HCT116 (cell line): Measurements from ENCODE around the gene TMEM117. TPM values are rescaled to one million over a fixed set of nuclear protein-coding genes. Genes with fewer than 3 reads are reported as not detected.

Experiments used
- ATAC-seq: fragments of 200-7000 bp; cut with Tn5 transposase; 2 replicates; pipeline ENCODE4 v1.9.1; 2020; ENCODE audit warnings: mild to moderate bottlenecking, moderate library complexity
- BruUV-seq: library from RNA; stranded (reverse); fragments of 400-500 nt; replicated peaks from 2 replicates; lab custom pipeline; 2021; lab: Mats Ljungman, UMichigan
- CTCF ChIA-PET: fragments of 300-600 bp; sonication (Branson Sonifier 250); formaldehyde crosslinking; loops from one replicate; lab custom pipeline; 2021; ENCODE audit warnings: antibody characterized with exemption; lab: Charles Lee
- POLR2A ChIA-PET: fragments of 300-600, 350-600 bp; sonication (Branson Sonifier 250); formaldehyde crosslinking; loops from one replicate; lab custom pipeline; 2021; ENCODE audit warnings: antibody characterized with exemption; lab: Charles Lee
- RAD21 ChIA-PET, 2 experiments: fragments of 300-600 bp; sonication (Branson Sonifier 250); formaldehyde crosslinking; loops; one replicate each; lab custom pipeline; 2023; ENCODE audit warnings: low total read pairs in 2 of 2; ENCODE audit not compliant: uncharacterized antibody in 2 of 2, unreplicated experiment in 2 of 2, low non-redundant PET in 1 of 2; lab: Charles Lee
- DNase-seq: peaks from one replicate; pipeline ENCODE4 v3.0.0-alpha.2; 2010; ENCODE audit warnings: low read depth, low spot score
- H2AFZ ChIP-seq: fragments of 200-600 bp; shearing (Covaris generic), sonication (generic); 2 replicates; pipeline ENCODE4 v1.6.1; 2017; ENCODE audit warnings: low read depth, mixed run types, mixed read lengths, antibody characterized with exemption, low read length; ENCODE audit not compliant: poor library complexity, severe bottlenecking
- H3K27ac ChIP-seq: 2 replicates; pipeline ENCODE4 v1.5.1; 2012; ENCODE audit warnings: low read depth, low read length
- H3K27me3 ChIP-seq: fragments of 200-600 bp; sonication (generic); 2 replicates; pipeline ENCODE4 v1.6.1; 2016; ENCODE audit warnings: mixed run types, low read length, mixed read lengths; ENCODE audit not compliant: insufficient read depth
- H3K36me3 ChIP-seq, 2 experiments: fragments of 200-500 bp in 1 of 2; fragments of 200-600 bp in 1 of 2; sonication (Bioruptor generic) in 1 of 2; sonication (generic) in 1 of 2; 2 replicates each; pipeline versions ENCODE4 v1.5.1 to v1.6.1; 2014 to 2016; ENCODE audit warnings: low read length in 2 of 2, inconsistent platforms in 1 of 2, mixed read lengths in 1 of 2, mixed run types in 1 of 2; ENCODE audit not compliant: insufficient read depth in 2 of 2, control insufficient read depth in 1 of 2
- H3K4me1 ChIP-seq, 2 experiments: fragments of 200-600 bp in 1 of 2; sonication (generic) in 1 of 2; 2 replicates each; pipeline versions ENCODE4 v1.5.1 to v1.6.1; 2012 to 2017; ENCODE audit warnings: low read length in 2 of 2, inconsistent platforms in 1 of 2, mild to moderate bottlenecking in 1 of 2, mixed read lengths in 1 of 2, mixed run types in 1 of 2, moderate library complexity in 1 of 2; ENCODE audit not compliant: insufficient read depth in 2 of 2, control insufficient read depth in 1 of 2
- H3K4me2 ChIP-seq: fragments of 200-600 bp; sonication (generic); 2 replicates; pipeline ENCODE4 v1.6.1; 2017; ENCODE audit warnings: mixed run types, low read length, mixed read lengths
- H3K4me3 ChIP-seq, 2 experiments: fragments of 200-600 bp in 1 of 2; sonication (generic) in 1 of 2; replicated peaks in 1 of 2; 2 replicates each; pipeline ENCODE4 v1.5.1; 2011 to 2016; ENCODE audit warnings: low read length in 2 of 2, control low read depth in 1 of 2, low read depth in 1 of 2, mild to moderate bottlenecking in 1 of 2, mixed read lengths in 1 of 2, mixed run types in 1 of 2
- H3K79me2 ChIP-seq: fragments of 200-600 bp; sonication (generic); 2 replicates; pipeline ENCODE4 v1.6.1; 2017; ENCODE audit warnings: mild to moderate bottlenecking, mixed run types, low read length, moderate library complexity, mixed read lengths; ENCODE audit not compliant: insufficient read depth
- H3K9ac ChIP-seq: fragments of 200-600 bp; sonication (generic); 2 replicates; pipeline ENCODE4 v1.6.1; 2016; ENCODE audit warnings: low read length, mixed read lengths
- H3K9me2 ChIP-seq: fragments of 200-600 bp; sonication (generic), shearing (Covaris generic); 2 replicates; pipeline ENCODE4 v1.6.1; 2017; ENCODE audit warnings: mixed run types, mild to moderate bottlenecking, moderate library complexity; ENCODE audit not compliant: insufficient read depth
- H3K9me3 ChIP-seq, 2 experiments: fragments of 200-500 bp in 1 of 2; fragments of 200-600 bp in 1 of 2; sonication (Bioruptor generic) in 1 of 2; sonication (generic) in 1 of 2; 2 replicates each; pipeline ENCODE4 v1.6.1; 2014 to 2017; ENCODE audit warnings: low read length in 2 of 2, mixed read lengths in 2 of 2, inconsistent platforms in 1 of 2, low read depth in 1 of 2, mild to moderate bottlenecking in 1 of 2, mixed run types in 1 of 2, moderate library complexity in 1 of 2; ENCODE audit not compliant: control insufficient read depth in 1 of 2, insufficient read depth in 1 of 2
- H4K20me1 ChIP-seq: fragments of 200-600 bp; sonication (generic), shearing (Covaris generic); 2 replicates; pipeline ENCODE4 v1.6.1; 2017; ENCODE audit warnings: mixed run types, mild to moderate bottlenecking, moderate library complexity; ENCODE audit not compliant: insufficient read depth
- CBX3 ChIP-seq: IDR thresholded peaks from 2 replicates; pipeline ENCODE4 v1.6.1; 2012; ENCODE audit warnings: low read depth
- CEBPB ChIP-seq: IDR thresholded peaks from 2 replicates; pipeline ENCODE4 v1.6.1; 2012; ENCODE audit warnings: low read depth
- ELF1 ChIP-seq: IDR thresholded peaks from 2 replicates; pipeline ENCODE4 v1.6.1; 2012; ENCODE audit warnings: low read depth, borderline replicate concordance
- EZH2 ChIP-seq: fragments of 200-600 bp; sonication (generic); IDR thresholded peaks from 2 replicates; pipeline ENCODE4 v1.6.1; 2017; ENCODE audit warnings: antibody characterized with exemption, mixed run types
- FOSL1 ChIP-seq: IDR thresholded peaks from 2 replicates; pipeline ENCODE4 v1.6.1; 2012; ENCODE audit warnings: low read depth
- JUND ChIP-seq: IDR thresholded peaks from 2 replicates; pipeline ENCODE4 v1.6.1; 2012
- MAX ChIP-seq: IDR thresholded peaks from 2 replicates; pipeline ENCODE4 v1.6.1; 2012
- POLR2A ChIP-seq: IDR thresholded peaks from 2 replicates; pipeline ENCODE4 v1.7.0; 2011; ENCODE audit warnings: borderline replicate concordance; ENCODE audit not compliant: insufficient read depth, insufficient read length; ENCODE audit errors: extremely low read depth
- POLR2AphosphoS5 ChIP-seq: IDR thresholded peaks from 2 replicates; pipeline ENCODE4 v1.6.1; 2011; ENCODE audit warnings: mild to moderate bottlenecking, low read depth, low read length, moderate library complexity
- SIN3A ChIP-seq: IDR thresholded peaks from 2 replicates; pipeline ENCODE4 v1.6.1; 2012; ENCODE audit warnings: low read depth
- SP1 ChIP-seq: IDR thresholded peaks from 2 replicates; pipeline ENCODE4 v1.6.1; 2012; ENCODE audit warnings: low read depth
- SRF ChIP-seq: IDR thresholded peaks from 2 replicates; pipeline ENCODE4 v1.6.1; 2012; ENCODE audit warnings: low read depth
- TCF7L2 ChIP-seq: IDR thresholded peaks from 2 replicates; pipeline ENCODE4 v1.7.0; 2011; ENCODE audit warnings: borderline replicate concordance, inconsistent platforms; ENCODE audit not compliant: insufficient read depth, insufficient read length; ENCODE audit errors: extremely low read depth
- ZBTB33 ChIP-seq: IDR thresholded peaks from 2 replicates; pipeline ENCODE4 v1.6.1; 2011; ENCODE audit warnings: mild to moderate bottlenecking, low read length, moderate library complexity; ENCODE audit not compliant: insufficient replicate concordance; ENCODE audit errors: extremely low read depth
- ZNF274 ChIP-seq: fragments of 200-500 bp; sonication (Bioruptor generic); IDR thresholded peaks from 2 replicates; pipeline ENCODE4 v1.6.1; 2014; ENCODE audit warnings: mild to moderate bottlenecking, low read depth, low read length, inconsistent platforms
- intact Hi-C: fragments of 100-400 bp; cut with micrococcal nuclease; formaldehyde crosslinking; loops from 2 replicates; pipeline ENCODE4 v1.10.0; 2022
- total RNA-seq: library from RNA; stranded (reverse); gene quantifications from one replicate; pipeline ENCODE4 v1.2.1, GENCODE V29; 2021; ENCODE audit not compliant: unreplicated experiment

The TMEM117 gene
- total RNA-seq, 1 experiment from 2014 or later = 3.6 TPM

GRCh38 chr12:43816168-43816567 is 19.7 kb upstream of the TMEM117 start:
- H2AFZ ChIP-seq = no peak overlapping the region
- no peaks in the 10 kb centered on the region for H3K9me2 ChIP-seq
- H3K27me3 ChIP-seq = no peaks in the 10 kb centered on the region
- H3K4me2 ChIP-seq = peak overlapping the region; percentile 9; the same call in 1 of the 2 replicates
- H3K27ac ChIP-seq = no peak overlapping the region
- BruUV-seq = no TSS peak
- CTCF ChIA-PET = interaction anchor here (1.7 kb wide), 1 partner anchor 10 kb away, joined by 6 read pairs; the partner anchor contains the start of gene TWF1
- POLR2A ChIA-PET = no interaction called here
- H4K20me1 ChIP-seq = no peaks in the 10 kb centered on the region
- intact Hi-C loops = no loop called here
- H3K9me3 ChIP-seq = no peaks in the 10 kb centered on the region
- RAD21 ChIA-PET = no interaction called here
- DNase-seq = no peak
- H3K36me3 ChIP-seq = no peaks in the 10 kb centered on the region
- no peaks in the 10 kb centered on the region for H3K79me2 ChIP-seq
- H3K4me3 ChIP-seq = no peak overlapping the region
- no peak for ATAC-seq
- H3K9ac ChIP-seq = no peak overlapping the region
- H3K4me1 ChIP-seq = peaks cover 0 to 5% of the 10 kb centered on the region in 2 experiments; a peak in 2 of 4 replicates
- TF ChIP-seq CEBPB = no peak
- no peak for TF ChIP-seq ZNF274
- TF ChIP-seq MAX = 0 out of 2 replicates have a peak, but pooled peaks have one; percentile 17
- TF ChIP-seq EZH2 = no peak
- TF ChIP-seq CBX3 = no peak
- no peak for TF ChIP-seq ELF1
- TF ChIP-seq SIN3A = 0 out of 2 replicates have a peak, but pooled peaks have one; percentile 30
- no peak for TF ChIP-seq POLR2A
- TF ChIP-seq TCF7L2 = no peak
- peak; percentile 69 for TF ChIP-seq FOSL1
- TF ChIP-seq POLR2AphosphoS5 = 0 out of 2 replicates have a peak, but pooled peaks have one; percentile 14
- TF ChIP-seq JUND = peak; percentile 48; the same call in 1 of the 2 replicates
- no peak for TF ChIP-seq ZBTB33
- peak; percentile 58 for TF ChIP-seq SP1
- no peak; the same call in 1 of the 2 replicates for TF ChIP-seq SRF
